ENCODE data around the gene DPP6. TPM values are rescaled to one million over a fixed set of nuclear protein-coding genes. Genes with fewer than 3 reads are reported as not detected.
"Not testable (repeated sequence)": the region's sequence is repeated elsewhere in the genome, so short reads cannot be mapped to it uniquely, and the experiment has no call there.

DPP6 gene
- total RNA-seq, 1 experiment from 2014 or later: not detected

- CTCF ChIA-PET; H3K36me3 ChIP-seq (ENCODE audit: insufficient read depth, low read length, poor library complexity, severe bottlenecking); H3K27ac ChIP-seq (ENCODE audit: low read depth, low read length, poor library complexity, severe bottlenecking); POLR2A ChIA-PET (ENCODE audit: low non-redundant PET); BruUV-seq (replicated peaks); H3K4me1 ChIP-seq (ENCODE audit: insufficient read depth, low read length, poor library complexity, severe bottlenecking); DNase-seq (ENCODE audit: low spot score); H3K27me3 ChIP-seq (replicated peaks; ENCODE audit: insufficient read depth, low read depth, low read length, poor library complexity); intact Hi-C loops (cut with micrococcal nuclease; ENCODE audit: unreplicated experiment); H3K4me3 ChIP-seq (ENCODE audit: low read depth, low read length, poor library complexity, severe bottlenecking); H3K9me3 ChIP-seq (ENCODE audit: low read depth, low read length, poor library complexity, severe bottlenecking): not testable (repeated sequence)
Observed at GRCh38 chr7:154134698-154135097, 82.5 kb downstream of the DPP6 start.

- H3K4me3 ChIP-seq (ENCODE audit: low read depth, low read length, poor library complexity, severe bottlenecking); H3K4me1 ChIP-seq (ENCODE audit: insufficient read depth, low read length, poor library complexity, severe bottlenecking); POLR2A ChIA-PET (ENCODE audit: low non-redundant PET); CTCF ChIA-PET; H3K27ac ChIP-seq (ENCODE audit: low read depth, low read length, poor library complexity, severe bottlenecking); H3K36me3 ChIP-seq (ENCODE audit: insufficient read depth, low read length, poor library complexity, severe bottlenecking); BruUV-seq (replicated peaks); H3K27me3 ChIP-seq (replicated peaks; ENCODE audit: insufficient read depth, low read depth, low read length, poor library complexity); DNase-seq (ENCODE audit: low spot score); H3K9me3 ChIP-seq (ENCODE audit: low read depth, low read length, poor library complexity, severe bottlenecking); intact Hi-C loops (cut with micrococcal nuclease; ENCODE audit: unreplicated experiment): not testable (repeated sequence)
Observed at GRCh38 chr7:154135646-154136045, 83.4 kb downstream of the DPP6 start.

DNA sequence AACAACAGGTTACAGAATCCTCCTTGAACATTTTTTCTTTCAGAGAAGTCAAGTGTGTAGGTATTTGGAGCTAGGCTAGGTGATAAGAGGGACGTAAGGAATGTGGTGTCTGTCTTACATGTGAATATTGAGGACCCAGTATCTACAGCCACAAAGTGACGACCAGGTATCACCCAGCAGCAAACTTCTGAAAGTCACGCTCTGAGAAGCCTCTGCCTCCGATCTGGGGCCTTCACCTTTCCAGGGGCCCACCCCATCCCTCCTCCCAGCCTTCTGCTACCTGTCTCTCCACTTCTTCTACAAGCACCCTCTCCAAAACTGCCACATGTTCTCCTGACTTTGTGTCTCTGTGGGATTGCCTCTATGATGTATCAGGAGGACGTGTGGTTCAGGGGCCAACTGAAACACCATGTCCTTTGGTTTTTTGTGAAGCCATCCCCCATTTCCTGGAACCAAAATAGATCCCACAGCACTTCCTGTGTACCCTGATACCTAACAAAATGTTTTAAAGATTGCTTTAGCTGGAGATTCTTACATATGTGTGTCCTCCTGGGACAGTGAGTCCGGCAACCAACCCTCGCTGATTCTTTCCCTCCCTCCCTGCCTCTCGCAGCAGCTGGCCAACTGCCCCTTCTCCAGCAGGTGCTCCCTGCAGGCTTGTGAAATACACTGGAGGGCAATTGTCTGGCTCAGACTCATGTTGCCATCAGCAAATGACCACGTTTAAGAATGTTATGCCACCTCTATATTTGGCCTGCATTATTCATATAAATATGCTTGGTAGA is 93.9 kb downstream of the DPP6 start:
- DNase-seq (ENCODE audit: low spot score); intact Hi-C loops (cut with micrococcal nuclease; ENCODE audit: unreplicated experiment); H3K9me3 ChIP-seq (ENCODE audit: low read depth, low read length, poor library complexity, severe bottlenecking); BruUV-seq (replicated peaks); CTCF ChIA-PET; H3K36me3 ChIP-seq (ENCODE audit: insufficient read depth, low read length, poor library complexity, severe bottlenecking); H3K27ac ChIP-seq (ENCODE audit: low read depth, low read length, poor library complexity, severe bottlenecking); H3K4me3 ChIP-seq (ENCODE audit: low read depth, low read length, poor library complexity, severe bottlenecking); POLR2A ChIA-PET (ENCODE audit: low non-redundant PET); H3K27me3 ChIP-seq (replicated peaks; ENCODE audit: insufficient read depth, low read depth, low read length, poor library complexity); H3K4me1 ChIP-seq (ENCODE audit: insufficient read depth, low read length, poor library complexity, severe bottlenecking): not testable (repeated sequence)

DNA sequence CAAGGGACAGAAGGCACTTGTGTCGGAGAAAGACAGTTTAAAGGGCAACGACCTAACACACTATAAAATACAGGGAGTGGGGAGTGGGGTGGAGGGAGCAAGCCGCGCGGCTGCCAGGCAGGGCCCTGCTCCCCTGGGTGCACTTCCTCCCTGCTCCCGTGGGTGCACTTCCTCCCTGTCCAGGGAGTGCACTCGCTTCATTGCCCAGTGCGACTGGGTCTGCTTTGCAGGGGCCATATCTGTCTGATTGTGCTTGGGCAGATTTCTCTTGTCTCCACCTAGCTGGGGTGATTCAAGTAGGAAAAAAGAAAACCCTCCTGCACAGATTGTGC is 94.5 kb downstream of the DPP6 start:
- intact Hi-C loops (cut with micrococcal nuclease; ENCODE audit: unreplicated experiment); BruUV-seq (replicated peaks): not testable (repeated sequence)

DNA sequence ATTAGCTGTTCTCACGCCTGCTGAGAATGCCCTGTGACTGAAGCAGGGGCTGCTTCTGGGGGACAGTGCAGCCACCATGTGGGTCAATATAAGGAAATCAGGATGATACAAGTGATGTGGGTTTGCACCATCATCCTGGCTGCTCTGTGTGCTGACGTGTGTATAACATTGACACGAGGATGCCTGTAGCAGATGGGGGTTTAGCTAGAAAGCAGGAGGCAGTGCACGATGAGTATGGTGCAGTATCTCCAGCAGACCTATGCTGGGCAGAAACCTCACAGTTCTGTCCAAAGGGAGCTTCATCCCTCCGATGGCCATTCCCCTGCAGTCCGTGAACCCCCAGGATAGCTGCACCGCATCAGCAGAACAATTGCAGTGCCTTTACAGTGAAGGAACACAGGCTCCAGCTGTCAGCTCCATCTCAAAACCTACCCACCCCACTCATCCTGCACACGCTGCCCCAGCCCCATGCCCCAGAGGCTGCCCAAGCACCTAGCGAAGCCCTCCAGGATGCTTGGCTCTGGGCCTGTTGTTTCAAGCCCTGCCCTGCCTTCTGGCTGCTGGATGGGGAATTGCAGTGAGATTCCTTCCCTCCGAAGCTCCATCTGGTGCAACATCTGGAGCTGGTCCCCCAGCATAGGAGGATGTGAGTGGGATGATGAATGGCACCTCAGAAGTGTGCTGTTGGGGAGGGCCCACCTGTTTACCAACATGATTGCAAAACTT is 96.8 kb downstream of the DPP6 start:
- POLR2A ChIA-PET (ENCODE audit: low non-redundant PET); H3K4me1 ChIP-seq (ENCODE audit: insufficient read depth, low read length, poor library complexity, severe bottlenecking); H3K27ac ChIP-seq (ENCODE audit: low read depth, low read length, poor library complexity, severe bottlenecking); DNase-seq (ENCODE audit: low spot score); intact Hi-C loops (cut with micrococcal nuclease; ENCODE audit: unreplicated experiment); H3K4me3 ChIP-seq (ENCODE audit: low read depth, low read length, poor library complexity, severe bottlenecking); H3K27me3 ChIP-seq (replicated peaks; ENCODE audit: insufficient read depth, low read depth, low read length, poor library complexity); H3K36me3 ChIP-seq (ENCODE audit: insufficient read depth, low read length, poor library complexity, severe bottlenecking); CTCF ChIA-PET; BruUV-seq (replicated peaks); H3K9me3 ChIP-seq (ENCODE audit: low read depth, low read length, poor library complexity, severe bottlenecking): not testable (repeated sequence)

More for the DNA sequence above, 94.5 kb downstream of the DPP6 start:
- H3K9me3 ChIP-seq (ENCODE audit: low read depth, low read length, poor library complexity, severe bottlenecking); H3K27me3 ChIP-seq (replicated peaks; ENCODE audit: insufficient read depth, low read depth, low read length, poor library complexity); H3K36me3 ChIP-seq (ENCODE audit: insufficient read depth, low read length, poor library complexity, severe bottlenecking); H3K27ac ChIP-seq (ENCODE audit: low read depth, low read length, poor library complexity, severe bottlenecking); H3K4me1 ChIP-seq (ENCODE audit: insufficient read depth, low read length, poor library complexity, severe bottlenecking); CTCF ChIA-PET; POLR2A ChIA-PET (ENCODE audit: low non-redundant PET); H3K4me3 ChIP-seq (ENCODE audit: low read depth, low read length, poor library complexity, severe bottlenecking); DNase-seq (ENCODE audit: low spot score): not testable (repeated sequence)

GRCh38 chr7:154150656-154151055 is 98.5 kb downstream of the DPP6 start:
- H3K27ac ChIP-seq (ENCODE audit: low read depth, low read length, poor library complexity, severe bottlenecking); DNase-seq (ENCODE audit: low spot score); H3K4me1 ChIP-seq (ENCODE audit: insufficient read depth, low read length, poor library complexity, severe bottlenecking); H3K9me3 ChIP-seq (ENCODE audit: low read depth, low read length, poor library complexity, severe bottlenecking); H3K4me3 ChIP-seq (ENCODE audit: low read depth, low read length, poor library complexity, severe bottlenecking); H3K36me3 ChIP-seq (ENCODE audit: insufficient read depth, low read length, poor library complexity, severe bottlenecking); BruUV-seq (replicated peaks); CTCF ChIA-PET; intact Hi-C loops (cut with micrococcal nuclease; ENCODE audit: unreplicated experiment); POLR2A ChIA-PET (ENCODE audit: low non-redundant PET); H3K27me3 ChIP-seq (replicated peaks; ENCODE audit: insufficient read depth, low read depth, low read length, poor library complexity): not testable (repeated sequence)

- CTCF ChIA-PET; H3K4me1 ChIP-seq (ENCODE audit: insufficient read depth, low read length, poor library complexity, severe bottlenecking); POLR2A ChIA-PET (ENCODE audit: low non-redundant PET); DNase-seq (ENCODE audit: low spot score); H3K4me3 ChIP-seq (ENCODE audit: low read depth, low read length, poor library complexity, severe bottlenecking); H3K9me3 ChIP-seq (ENCODE audit: low read depth, low read length, poor library complexity, severe bottlenecking); H3K36me3 ChIP-seq (ENCODE audit: insufficient read depth, low read length, poor library complexity, severe bottlenecking); BruUV-seq (replicated peaks); H3K27me3 ChIP-seq (replicated peaks; ENCODE audit: insufficient read depth, low read depth, low read length, poor library complexity); H3K27ac ChIP-seq (ENCODE audit: low read depth, low read length, poor library complexity, severe bottlenecking); intact Hi-C loops (cut with micrococcal nuclease; ENCODE audit: unreplicated experiment): not testable (repeated sequence)
Observed at GRCh38 chr7:154151306-154151705, 99.1 kb downstream of the DPP6 start.

GRCh38 chr7:154155928-154156327 is 103.7 kb downstream of the DPP6 start:
- intact Hi-C loops (cut with micrococcal nuclease; ENCODE audit: unreplicated experiment); DNase-seq (ENCODE audit: low spot score); CTCF ChIA-PET; H3K4me1 ChIP-seq (ENCODE audit: insufficient read depth, low read length, poor library complexity, severe bottlenecking); H3K4me3 ChIP-seq (ENCODE audit: low read depth, low read length, poor library complexity, severe bottlenecking); POLR2A ChIA-PET (ENCODE audit: low non-redundant PET); H3K9me3 ChIP-seq (ENCODE audit: low read depth, low read length, poor library complexity, severe bottlenecking); BruUV-seq (replicated peaks); H3K27ac ChIP-seq (ENCODE audit: low read depth, low read length, poor library complexity, severe bottlenecking); H3K36me3 ChIP-seq (ENCODE audit: insufficient read depth, low read length, poor library complexity, severe bottlenecking); H3K27me3 ChIP-seq (replicated peaks; ENCODE audit: insufficient read depth, low read depth, low read length, poor library complexity): not testable (repeated sequence)

Data from A673 (cell line).